ENCODE measurements around the gene TRPM3. TPM values are rescaled to one million over a fixed set of nuclear protein-coding genes. Genes with fewer than 3 reads are reported as not detected.

The TRPM3 gene
- total RNA-seq, 2 experiments from 2014 or later: not detected

DNA sequence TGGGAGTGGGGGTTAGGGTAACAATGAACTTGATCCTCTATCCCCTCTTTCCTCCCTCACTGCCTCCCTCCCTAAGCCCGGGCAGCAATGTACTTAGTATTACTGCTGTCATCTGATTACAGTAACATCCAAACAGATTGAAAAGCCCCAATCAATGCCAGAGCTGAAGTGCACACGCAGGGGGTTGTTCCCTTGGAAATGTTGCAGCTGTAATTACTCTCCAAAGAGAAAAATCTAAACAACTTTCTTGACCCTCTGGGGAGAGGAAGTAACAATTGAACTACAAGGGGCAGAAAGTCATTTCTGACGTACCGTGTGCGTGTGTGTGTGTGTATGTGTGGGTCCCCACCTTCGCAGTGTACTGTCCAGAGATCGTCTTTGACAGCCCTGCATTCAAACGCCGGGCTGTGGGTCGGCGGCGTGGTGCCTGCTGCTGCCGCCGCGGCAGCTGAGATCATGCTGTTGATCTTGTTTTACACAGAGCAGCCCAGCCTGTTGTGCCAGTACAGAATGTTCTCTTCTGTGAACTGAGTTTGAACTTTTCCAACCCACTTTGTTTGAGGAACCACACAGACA lies 640.9 kb downstream of the TRPM3 start:
- Mint-ChIP-seq H3K27me3 (no peaks in the 10 kb centered on the region), H3K4me3 (no peak overlapping the region), H3K27ac (no peak overlapping the region), H3K36me3 (ENCODE audit: low read depth) (no peaks in the 10 kb centered on the region), H3K4me1 (ENCODE audit: low read depth) (peaks cover 9% of the 10 kb centered on the region), H3K9me3 (no peaks in the 10 kb centered on the region)
- CTCF ChIA-PET: no interaction called here
- DNase-seq: no peak
- H3K36me3 ChIP-seq (ENCODE audit: insufficient read depth, low read length): no peaks in the 10 kb centered on the region
- no peak overlapping the region for H3K27ac ChIP-seq (ENCODE audit: low read depth in 1 of 2, low read length in 2 of 2)
- intact Hi-C loops (cut with DNase I, micrococcal nuclease): loop anchor here in 1 of 2 experiments (5.0 kb wide), 1 partner anchor 58 kb away; no protein-coding TSS in a partner anchor
- H3K9me3 ChIP-seq (ENCODE audit: control insufficient read depth in 1 of 2, insufficient read depth in 1 of 2, low read length in 2 of 2): no peaks in the 10 kb centered on the region
- TF ChIP-seq CTCF (IDR thresholded peaks at IDR 0.05): no peak
- H3K4me1 ChIP-seq (ENCODE audit: insufficient read depth, low read length): no peaks in the 10 kb centered on the region
- POLR2A ChIA-PET: no interaction called here
- H3K4me3 ChIP-seq (ENCODE audit: low read length): no peak overlapping the region
- no peak for ATAC-seq (ENCODE audit: poor library complexity)
- no peaks in the 10 kb centered on the region for H3K27me3 ChIP-seq (ENCODE audit: control insufficient read depth in 1 of 2, insufficient read depth in 2 of 2, low read length in 2 of 2)

GRCh38 chr9:70479880-70480291 lies 641.5 kb downstream of the TRPM3 start:
- Histone ChIP-seq H3K27ac (ENCODE audit: low read depth in 1 of 2, low read length in 2 of 2) (no peak overlapping the region), H3K9me3 (ENCODE audit: control insufficient read depth in 1 of 2, insufficient read depth in 1 of 2, low read length in 2 of 2) (no peaks in the 10 kb centered on the region), H3K4me1 (ENCODE audit: insufficient read depth, low read length) (no peaks in the 10 kb centered on the region), H3K36me3 (ENCODE audit: insufficient read depth, low read length) (no peaks in the 10 kb centered on the region), H3K4me3 (ENCODE audit: low read length) (no peak overlapping the region), H3K27me3 (ENCODE audit: control insufficient read depth in 1 of 2, insufficient read depth in 2 of 2, low read length in 2 of 2) (no peaks in the 10 kb centered on the region)
- Mint-ChIP-seq H3K27me3 (no peaks in the 10 kb centered on the region), H3K36me3 (ENCODE audit: low read depth) (no peaks in the 10 kb centered on the region), H3K4me1 (ENCODE audit: low read depth) (peaks cover 4% of the 10 kb centered on the region), H3K9me3 (no peaks in the 10 kb centered on the region), H3K27ac (no peak overlapping the region), H3K4me3 (no peak overlapping the region)
- DNase-seq (no peak), ATAC-seq (ENCODE audit: poor library complexity) (no peak)
- no peak for TF ChIP-seq CTCF (IDR thresholded peaks at IDR 0.05)
- ChIA-PET POLR2A (interaction anchor here (0.6 to 2.0 kb wide), 2 partner anchors 59 to 119 kb away, joined by 3 to 7 read pairs; no protein-coding TSS in a partner anchor), CTCF (no interaction called here)
- intact Hi-C loops (cut with DNase I, micrococcal nuclease): loop anchor here in 1 of 2 experiments (5.0 kb wide), 1 partner anchor 58 kb away; no protein-coding TSS in a partner anchor

Small RNAs within 50 kb of the gene (microRNA-seq; reads per million reads assigned to microRNA genes)
- not detected for gene MIR204 (ENCODE audit: borderline microRNAs expressed, borderline replicate concordance)

All from CD4-positive, alpha-beta T cell (primary cell).